Thyroid gland (tissue), 4 donors: ENCODE data around the gene TBL1XR1. TPM values are rescaled to one million over a fixed set of nuclear protein-coding genes. Genes with fewer than 3 reads are reported as not detected.

Source experiments
- DNase-seq, 2 donors: peaks; one replicate each; pipeline ENCODE4 v3.0.0-alpha.2; 2019
- H3K27ac ChIP-seq, 3 donors: fragments of 200-600 bp; sonication (generic); 1 replicate in 2 of 3; 2 replicates in 1 of 3; pipeline ENCODE4 v1.5.1; 2016 to 2019; ENCODE audit warnings: mild to moderate bottlenecking in 1 of 3, moderate library complexity in 1 of 3
- H3K27me3 ChIP-seq: fragments of 200-600 bp; sonication (generic); one replicate; pipeline ENCODE4 v1.5.1; 2019
- H3K36me3 ChIP-seq, 2 donors: fragments of 200-600 bp; sonication (generic); one replicate each; pipeline ENCODE4 v1.5.1; 2016 to 2019
- H3K4me1 ChIP-seq, 2 donors: fragments of 200-600 bp; sonication (generic); one replicate each; pipeline ENCODE4 v1.5.1; 2017 to 2019
- H3K4me3 ChIP-seq, 3 donors: fragments of 200-600 bp; sonication (generic); replicated peaks in 1 of 3; 1 replicate in 2 of 3; 2 replicates in 1 of 3; pipeline ENCODE4 v1.5.1; 2016; ENCODE audit warnings: mild to moderate bottlenecking in 1 of 3
- H3K9me3 ChIP-seq: fragments of 200-600 bp; sonication (generic); one replicate; pipeline ENCODE4 v1.5.1; 2017
- POLR2A ChIP-seq, 2 donors: fragments of 450-650 bp; IDR thresholded peaks; one replicate each; pipeline ENCODE4 v1.6.1; 2017; ENCODE audit warnings: antibody characterized with exemption in 2 of 2, mild to moderate bottlenecking in 2 of 2, moderate library complexity in 1 of 2
- WGBS, 2 donors: methylation state at CpG; one replicate each; pipeline ENCODE4 v1.1.5; 2017; 5-methylcytosine and 5-hydroxymethylcytosine counted together
- intact Hi-C: fragments of 100-400 bp; cut with DNase I; formaldehyde crosslinking; loops from one replicate; pipeline ENCODE4 v1.15.1; 2023
- total RNA-seq, 4 donors: library from RNA; depleted of rRNA; stranded (reverse); fragments of >200 nt; gene quantifications; one replicate each; pipeline ENCODE4 v1.2.3, GENCODE V29; 2016
- TF ChIP-seq, protein P1 (sequence below), 6 experiments: fragments of 200-600 bp in 3 of 6; fragments of 450-650 bp in 3 of 6; sonication (generic) in 3 of 6; IDR thresholded peaks; one replicate each; pipeline ENCODE4 v1.5.1; 2016 to 2019; ENCODE audit warnings: antibody characterized with exemption in 6 of 6, mild to moderate bottlenecking in 2 of 6, inconsistent platforms in 1 of 6, moderate library complexity in 1 of 6

The TBL1XR1 gene
- total RNA-seq, 4 donors from 2014 or later, result 164 to 239 (median 195) TPM

DNA sequence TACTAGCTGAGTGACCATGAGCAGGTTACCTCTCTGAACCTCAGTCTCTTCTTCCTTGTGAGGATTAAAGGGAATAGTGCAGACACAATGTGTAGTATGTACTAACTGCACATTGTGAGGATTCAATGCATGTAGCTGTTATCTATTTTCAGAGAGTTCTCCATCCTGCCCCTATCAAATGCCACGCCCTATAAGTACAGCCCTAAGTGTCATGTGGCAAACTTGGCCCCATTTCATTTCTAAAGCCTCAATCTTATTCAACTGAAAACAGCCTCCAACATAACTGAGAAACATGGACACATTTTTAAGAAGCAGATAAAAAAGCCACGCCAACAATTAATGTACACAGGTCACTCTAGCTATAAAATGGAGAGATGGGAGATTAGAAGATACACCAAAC is 220.0 kb downstream of the TBL1XR1 start:
- DNase-seq, result no peak
- Histone ChIP-seq H3K4me1 (no peaks in the 10 kb centered on the region), H3K27ac (no peak overlapping the region), H3K36me3 (no peaks in the 10 kb centered on the region), H3K9me3 (no peaks in the 10 kb centered on the region), H3K27me3 (no peaks in the 10 kb centered on the region), H3K4me3 (no peak overlapping the region)
- TF ChIP-seq, protein P1, sequence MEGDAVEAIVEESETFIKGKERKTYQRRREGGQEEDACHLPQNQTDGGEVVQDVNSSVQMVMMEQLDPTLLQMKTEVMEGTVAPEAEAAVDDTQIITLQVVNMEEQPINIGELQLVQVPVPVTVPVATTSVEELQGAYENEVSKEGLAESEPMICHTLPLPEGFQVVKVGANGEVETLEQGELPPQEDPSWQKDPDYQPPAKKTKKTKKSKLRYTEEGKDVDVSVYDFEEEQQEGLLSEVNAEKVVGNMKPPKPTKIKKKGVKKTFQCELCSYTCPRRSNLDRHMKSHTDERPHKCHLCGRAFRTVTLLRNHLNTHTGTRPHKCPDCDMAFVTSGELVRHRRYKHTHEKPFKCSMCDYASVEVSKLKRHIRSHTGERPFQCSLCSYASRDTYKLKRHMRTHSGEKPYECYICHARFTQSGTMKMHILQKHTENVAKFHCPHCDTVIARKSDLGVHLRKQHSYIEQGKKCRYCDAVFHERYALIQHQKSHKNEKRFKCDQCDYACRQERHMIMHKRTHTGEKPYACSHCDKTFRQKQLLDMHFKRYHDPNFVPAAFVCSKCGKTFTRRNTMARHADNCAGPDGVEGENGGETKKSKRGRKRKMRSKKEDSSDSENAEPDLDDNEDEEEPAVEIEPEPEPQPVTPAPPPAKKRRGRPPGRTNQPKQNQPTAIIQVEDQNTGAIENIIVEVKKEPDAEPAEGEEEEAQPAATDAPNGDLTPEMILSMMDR (IDR thresholded peaks at IDR 0.05), result no peak
- TF ChIP-seq POLR2A (IDR thresholded peaks at IDR 0.05), result no peak
- WGBS, 2 donors, result 96 to 100% methylated on average over 2 of the region's 2 CpGs
- intact Hi-C loops, result no loop called here

DNA sequence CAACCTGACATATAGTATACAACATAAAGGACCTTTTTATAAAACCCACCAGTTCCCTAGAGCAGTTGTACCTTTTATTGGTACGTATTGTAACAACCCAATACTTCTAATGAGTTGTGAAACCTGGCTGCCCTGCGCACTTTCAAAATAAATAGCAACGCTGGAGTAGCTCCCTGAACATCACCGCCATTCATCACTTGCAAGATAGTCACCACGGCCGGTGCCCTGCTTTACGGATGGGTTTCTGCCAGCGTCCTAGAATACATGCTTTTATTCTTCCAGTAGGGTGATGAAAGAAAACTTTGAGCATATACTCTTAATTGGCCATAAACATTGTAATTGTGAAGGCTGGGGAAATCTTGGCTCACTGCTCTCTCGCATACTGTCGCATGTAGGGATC is 220.7 kb downstream of the TBL1XR1 start:
- TF ChIP-seq, protein P1 (IDR thresholded peaks at IDR 0.05), result no peak
- TF ChIP-seq POLR2A (IDR thresholded peaks at IDR 0.05), result no peak
- no peak for DNase-seq
- Histone ChIP-seq H3K36me3 (no peaks in the 10 kb centered on the region), H3K4me1 (no peaks in the 10 kb centered on the region), H3K27ac (no peak overlapping the region), H3K27me3 (no peaks in the 10 kb centered on the region), H3K9me3 (no peaks in the 10 kb centered on the region), H3K4me3 (no peak overlapping the region)
- intact Hi-C loops, result no loop called here
- 93 to 94% methylated on average over 10 of the region's 10 CpGs for WGBS, 2 donors

DNA sequence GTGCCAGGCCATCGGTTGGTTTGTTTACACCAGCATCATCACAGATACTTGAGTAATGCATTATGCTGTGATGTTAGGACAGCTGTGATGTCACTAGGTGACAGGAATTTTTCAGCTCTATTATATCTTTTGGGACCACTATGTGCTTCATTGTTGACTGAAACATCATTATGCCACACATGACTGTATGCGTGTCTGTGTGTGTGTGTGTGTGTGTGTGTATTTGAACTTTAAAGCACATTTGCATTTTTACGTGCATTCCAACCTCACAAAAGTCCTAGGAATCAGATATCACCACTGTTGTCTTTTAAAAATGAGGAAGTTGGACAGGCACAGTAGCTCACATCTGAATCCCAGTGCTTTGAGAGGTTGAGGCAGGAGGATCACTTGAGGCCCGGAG is 223.0 kb downstream of the TBL1XR1 start:
- H3K4me3 ChIP-seq, result no peak overlapping the region
- H3K9me3 ChIP-seq, result no peaks in the 10 kb centered on the region
- no peak overlapping the region for H3K27ac ChIP-seq
- no peaks in the 10 kb centered on the region for H3K4me1 ChIP-seq
- TF ChIP-seq POLR2A (IDR thresholded peaks at IDR 0.05), result no peak
- TF ChIP-seq, protein P1 (IDR thresholded peaks at IDR 0.05), result no peak
- whole genome bisulfite sequencing, 2 donors, result 69 to 85% methylated on average over 4 of the region's 4 CpGs
- no peaks in the 10 kb centered on the region for H3K36me3 ChIP-seq
- H3K27me3 ChIP-seq, result no peaks in the 10 kb centered on the region
- DNase-seq, result no peak
- intact Hi-C loops, result no loop called here

DNA sequence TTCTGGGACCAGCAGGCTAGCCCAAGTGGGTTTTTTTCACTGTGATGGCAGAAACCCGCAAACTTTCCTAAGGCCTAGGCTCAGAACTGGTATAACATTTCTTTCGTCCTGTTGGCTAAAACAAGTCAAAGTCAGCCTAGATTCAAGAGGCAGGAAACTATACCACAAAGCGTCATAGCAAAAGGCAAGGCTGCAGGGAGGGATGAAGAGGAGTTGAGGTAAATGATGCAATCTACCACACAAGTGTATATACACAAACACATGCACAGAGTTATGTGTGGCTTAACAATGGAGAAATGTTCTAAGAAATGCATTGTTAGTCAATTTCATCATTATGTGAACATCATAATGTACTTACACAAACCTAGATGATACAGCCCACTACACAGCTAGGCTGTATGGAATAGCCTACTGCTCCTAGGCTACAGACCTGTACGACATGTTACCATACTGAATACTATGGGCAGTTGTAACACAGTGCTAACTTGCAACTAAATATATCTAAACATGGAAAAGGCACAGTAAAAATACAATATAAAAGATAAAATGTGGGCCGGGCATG is 225.6 kb downstream of the TBL1XR1 start:
- intact Hi-C loops, result no loop called here
- H3K27me3 ChIP-seq, result no peaks in the 10 kb centered on the region
- H3K27ac ChIP-seq, result no peak overlapping the region
- no peak for DNase-seq
- 97% methylated on average over 5 of the region's 5 CpGs for WGBS, 2 donors
- no peaks in the 10 kb centered on the region for H3K9me3 ChIP-seq
- TF ChIP-seq, protein P1 (IDR thresholded peaks at IDR 0.05), result no peak
- TF ChIP-seq POLR2A (IDR thresholded peaks at IDR 0.05), result no peak
- no peak overlapping the region for H3K4me3 ChIP-seq
- H3K36me3 ChIP-seq, result no peaks in the 10 kb centered on the region
- no peaks in the 10 kb centered on the region for H3K4me1 ChIP-seq

DNA sequence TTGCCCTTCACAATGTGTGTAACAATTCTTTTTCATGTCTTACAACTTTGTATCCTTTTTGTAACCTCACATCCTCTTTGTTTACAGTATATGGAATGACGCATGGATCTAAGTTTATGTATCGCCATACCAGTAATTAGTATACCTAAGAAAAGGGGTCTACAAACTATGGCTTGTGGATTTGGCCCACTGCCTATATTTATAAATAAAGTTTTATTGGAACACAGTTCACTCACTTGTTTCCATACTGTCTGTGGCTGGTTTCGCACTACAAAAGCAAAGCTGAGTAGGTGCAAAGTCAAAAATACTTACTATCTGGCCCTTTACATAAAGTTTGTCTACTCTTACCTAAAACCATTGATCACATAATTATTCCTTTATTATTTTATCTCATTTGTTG is 226.5 kb downstream of the TBL1XR1 start:
- Histone ChIP-seq H3K4me1 (no peaks in the 10 kb centered on the region), H3K9me3 (no peaks in the 10 kb centered on the region), H3K27ac (no peak overlapping the region), H3K4me3 (no peak overlapping the region), H3K36me3 (no peaks in the 10 kb centered on the region), H3K27me3 (no peaks in the 10 kb centered on the region)
- no peak for DNase-seq
- intact Hi-C loops, result no loop called here
- TF ChIP-seq, protein P1 (IDR thresholded peaks at IDR 0.05), result no peak
- no peak for TF ChIP-seq POLR2A (IDR thresholded peaks at IDR 0.05)
- 96 to 99% methylated on average over 3 of the region's 3 CpGs for WGBS, 2 donors
